Chondrocyte (in vitro differentiated cells): Measurements from ENCODE around the gene SUFU. TPM values are rescaled to one million over a fixed set of nuclear protein-coding genes. Genes with fewer than 3 reads are reported as not detected.
A peak's percentile ranks its signal among the peaks of the same experiment; 100 is the strongest.

ENCODE experiments used
- DNase-seq: peaks from one replicate; pipeline ENCODE4 v3.0.0; 2021; ENCODE audit warnings: mixed read lengths, low spot score
- H3K27ac Mint-ChIP-seq: one replicate; pipeline ENCODE4 v1.8.0; 2021; ENCODE audit warnings: mild to moderate bottlenecking, moderate library complexity, mixed read lengths; ENCODE audit not compliant: unreplicated experiment
- H3K27me3 Mint-ChIP-seq: 2 replicates; pipeline ENCODE4 v1.8.0; 2021; ENCODE audit warnings: low read depth, mixed read lengths
- H3K36me3 Mint-ChIP-seq: 2 replicates; pipeline ENCODE4 v1.8.0; 2021; ENCODE audit warnings: low read depth, mixed read lengths
- H3K4me1 Mint-ChIP-seq: 2 replicates; pipeline ENCODE4 v1.8.0; 2021; ENCODE audit warnings: low read depth, mild to moderate bottlenecking, mixed read lengths
- H3K4me3 Mint-ChIP-seq: one replicate; pipeline ENCODE4 v1.8.0; 2021; ENCODE audit warnings: mild to moderate bottlenecking, moderate library complexity, mixed read lengths; ENCODE audit not compliant: unreplicated experiment
- H3K9me3 Mint-ChIP-seq: 2 replicates; pipeline ENCODE4 v1.8.0; 2021; ENCODE audit warnings: low read depth, mixed read lengths
- total RNA-seq: library from RNA; stranded (reverse); gene quantifications from 3 replicates; pipeline ENCODE4 v1.2.1, GENCODE V29; 2021
- TF ChIP-seq, protein P1 (sequence below): fragments of 200-600 bp; sonication (generic); IDR thresholded peaks from 2 replicates; pipeline ENCODE4 v1.5.0; 2021; ENCODE audit warnings: antibody characterized with exemption, mild to moderate bottlenecking, moderate library complexity

The SUFU gene
- total RNA-seq, 1 donor from 2014 or later = 15.5 TPM

DNA sequence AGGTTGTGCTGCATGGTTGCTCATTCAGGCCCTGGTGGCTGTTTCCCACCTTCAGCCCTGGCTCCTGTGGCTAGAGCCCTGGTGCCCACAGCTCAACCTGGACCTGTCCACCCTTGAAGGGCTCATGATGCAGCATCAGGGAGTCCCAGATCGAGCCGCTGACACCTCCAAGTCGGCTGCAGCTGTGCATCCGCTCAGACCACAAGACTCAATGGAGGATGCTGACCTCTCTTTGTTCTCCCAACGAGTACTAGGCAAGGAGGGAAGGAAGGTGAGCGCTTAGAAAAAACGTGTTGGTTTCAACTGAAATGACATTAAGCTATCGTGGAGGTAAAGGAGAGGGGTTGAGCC lies 43.0 kb upstream of the SUFU start:
- peaks cover 5% of the 10 kb centered on the region for H3K27me3 Mint-ChIP-seq
- peak overlapping the region; percentile 74 for H3K27ac Mint-ChIP-seq
- peaks cover 26% of the 10 kb centered on the region for H3K4me1 Mint-ChIP-seq
- H3K36me3 Mint-ChIP-seq = peaks cover 1% of the 10 kb centered on the region
- TF ChIP-seq, protein P1, sequence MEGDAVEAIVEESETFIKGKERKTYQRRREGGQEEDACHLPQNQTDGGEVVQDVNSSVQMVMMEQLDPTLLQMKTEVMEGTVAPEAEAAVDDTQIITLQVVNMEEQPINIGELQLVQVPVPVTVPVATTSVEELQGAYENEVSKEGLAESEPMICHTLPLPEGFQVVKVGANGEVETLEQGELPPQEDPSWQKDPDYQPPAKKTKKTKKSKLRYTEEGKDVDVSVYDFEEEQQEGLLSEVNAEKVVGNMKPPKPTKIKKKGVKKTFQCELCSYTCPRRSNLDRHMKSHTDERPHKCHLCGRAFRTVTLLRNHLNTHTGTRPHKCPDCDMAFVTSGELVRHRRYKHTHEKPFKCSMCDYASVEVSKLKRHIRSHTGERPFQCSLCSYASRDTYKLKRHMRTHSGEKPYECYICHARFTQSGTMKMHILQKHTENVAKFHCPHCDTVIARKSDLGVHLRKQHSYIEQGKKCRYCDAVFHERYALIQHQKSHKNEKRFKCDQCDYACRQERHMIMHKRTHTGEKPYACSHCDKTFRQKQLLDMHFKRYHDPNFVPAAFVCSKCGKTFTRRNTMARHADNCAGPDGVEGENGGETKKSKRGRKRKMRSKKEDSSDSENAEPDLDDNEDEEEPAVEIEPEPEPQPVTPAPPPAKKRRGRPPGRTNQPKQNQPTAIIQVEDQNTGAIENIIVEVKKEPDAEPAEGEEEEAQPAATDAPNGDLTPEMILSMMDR = no peak
- no peak for DNase-seq
- peak overlapping the region; percentile 90 for H3K4me3 Mint-ChIP-seq
- H3K9me3 Mint-ChIP-seq = no peaks in the 10 kb centered on the region

DNA sequence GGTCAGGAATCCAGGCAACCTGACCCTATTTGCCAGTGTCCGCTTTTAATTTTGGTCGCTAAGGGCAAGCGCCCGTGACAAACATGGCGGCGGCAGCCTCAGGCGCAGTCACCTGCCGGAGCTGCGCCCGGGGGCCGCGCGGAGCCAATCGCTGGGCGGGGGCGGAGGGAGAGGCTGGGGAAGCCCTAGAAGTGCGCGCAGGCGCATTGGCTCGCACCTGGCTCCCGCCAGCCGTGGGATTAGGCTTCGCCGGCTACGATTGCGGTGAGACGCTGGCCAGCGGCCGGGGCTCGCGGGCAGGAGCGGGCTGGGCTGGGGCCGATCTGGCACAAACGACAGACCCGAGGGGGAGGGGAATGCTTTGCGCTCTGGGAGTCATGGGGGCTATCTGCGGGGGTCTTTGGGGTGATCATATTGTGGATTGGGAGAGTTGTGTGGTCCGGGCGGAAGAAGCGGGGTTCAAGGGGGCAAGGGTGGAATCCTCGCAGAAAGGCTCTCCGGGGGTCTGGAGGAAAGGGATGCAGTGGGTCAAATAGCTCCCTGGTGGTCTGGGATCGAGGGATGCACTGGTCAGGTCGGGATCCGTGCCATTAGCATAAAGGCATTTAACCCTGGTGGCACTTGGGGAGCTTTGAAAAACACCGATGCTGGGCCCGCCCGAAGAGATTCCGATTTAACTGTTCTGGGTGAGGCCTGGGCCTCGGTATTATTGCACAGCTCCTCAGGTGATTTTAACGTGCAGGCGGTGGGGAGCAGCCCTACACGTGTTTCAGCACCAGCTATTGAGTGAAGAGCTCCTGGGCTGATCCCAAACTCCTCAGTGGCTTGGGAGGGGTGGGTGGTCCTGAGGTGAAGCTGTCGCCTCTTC lies 42.4 kb upstream of the SUFU start:
- no peaks in the 10 kb centered on the region for H3K9me3 Mint-ChIP-seq
- H3K4me3 Mint-ChIP-seq = peak overlapping the region; percentile 90
- peaks cover 5% of the 10 kb centered on the region for H3K27me3 Mint-ChIP-seq
- H3K27ac Mint-ChIP-seq = peak overlapping the region; percentile 51
- TF ChIP-seq, protein P1 = no peak
- peaks cover 24% of the 10 kb centered on the region for H3K4me1 Mint-ChIP-seq
- no peaks in the 10 kb centered on the region for H3K36me3 Mint-ChIP-seq
- DNase-seq = peak; percentile 94

DNA sequence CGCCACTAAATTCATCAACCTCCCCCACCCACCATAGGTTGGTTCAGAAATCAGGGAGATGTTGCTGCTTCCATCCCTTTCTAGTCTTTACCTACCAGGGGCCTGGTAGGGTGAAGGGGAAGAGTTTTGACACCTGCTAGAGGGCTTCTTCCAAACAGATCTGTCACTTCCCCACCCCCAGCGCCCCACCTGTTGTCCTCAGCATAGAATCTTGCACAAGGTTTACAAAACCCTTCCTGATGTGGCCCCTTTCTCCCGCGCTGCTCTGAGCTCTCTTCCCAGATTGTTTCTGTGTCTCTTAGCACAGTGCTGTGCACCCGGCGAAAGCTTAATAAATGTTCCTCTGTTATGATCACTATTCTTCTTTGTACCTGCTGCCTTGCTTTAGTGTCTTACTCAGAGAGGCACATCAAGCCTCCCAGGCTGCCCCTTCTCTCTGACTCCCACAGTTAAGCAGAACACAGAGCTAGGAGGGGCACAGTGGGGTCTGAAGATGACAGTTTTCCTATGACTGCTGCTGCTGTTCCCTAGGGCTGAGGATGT lies 41.2 kb upstream of the SUFU start:
- H3K9me3 Mint-ChIP-seq = no peaks in the 10 kb centered on the region
- H3K4me3 Mint-ChIP-seq = peak overlapping the region; percentile 57
- H3K4me1 Mint-ChIP-seq = peaks cover 24% of the 10 kb centered on the region
- TF ChIP-seq, protein P1 = no peak
- no peak overlapping the region for H3K27ac Mint-ChIP-seq
- H3K27me3 Mint-ChIP-seq = peaks cover 5% of the 10 kb centered on the region
- DNase-seq = no peak
- no peaks in the 10 kb centered on the region for H3K36me3 Mint-ChIP-seq

- Mint-ChIP-seq H3K36me3 (no peaks in the 10 kb centered on the region), H3K4me1 (peaks cover 24% of the 10 kb centered on the region), H3K9me3 (no peaks in the 10 kb centered on the region), H3K27ac (no peak overlapping the region), H3K27me3 (peaks cover 5% of the 10 kb centered on the region), H3K4me3 (no peak overlapping the region)
- DNase-seq = no peak
- TF ChIP-seq, protein P1 = no peak
These were observed 39.8 kb upstream of the SUFU start for GRCh38 chr10:102463983-102464382.

DNA sequence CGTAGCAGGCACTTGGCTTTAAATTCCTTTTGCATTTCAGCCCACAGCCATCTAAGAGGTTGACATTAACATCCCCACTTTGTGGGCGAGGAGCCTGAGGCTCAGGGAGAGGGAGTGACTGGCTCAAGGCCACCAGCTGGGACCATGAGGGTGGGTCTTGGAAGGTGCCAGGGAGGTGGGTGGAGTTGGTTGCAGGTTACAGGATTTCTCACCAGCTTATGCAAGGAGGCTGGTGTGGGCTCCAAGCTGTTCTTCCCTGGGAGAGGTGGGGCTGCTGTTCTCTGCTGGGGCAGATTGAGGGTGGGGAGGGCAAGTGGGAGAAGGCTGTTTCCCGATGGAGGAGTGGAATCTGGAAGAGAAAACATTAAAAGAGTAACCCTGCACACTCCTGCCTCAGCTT lies 38.3 kb upstream of the SUFU start:
- no peak overlapping the region for H3K4me3 Mint-ChIP-seq
- no peak overlapping the region for H3K27ac Mint-ChIP-seq
- TF ChIP-seq, protein P1 = no peak

More for the DNA sequence above, 38.3 kb upstream of the SUFU start:
- Mint-ChIP-seq H3K27me3 (peaks cover 5% of the 10 kb centered on the region), H3K9me3 (no peaks in the 10 kb centered on the region), H3K4me1 (peaks cover 24% of the 10 kb centered on the region), H3K36me3 (no peaks in the 10 kb centered on the region)
- DNase-seq = no peak
